ENCODE results near the gene DOP1A. TPM values are rescaled to one million over a fixed set of nuclear protein-coding genes. Genes with fewer than 3 reads are reported as not detected.
A peak's percentile ranks its signal among the peaks of the same experiment; 100 is the strongest.

Gene DOP1A
- 20.0 TPM for total RNA-seq (ENCODE audit: unreplicated experiment)
- long read RNA-seq, partial matches to known transcripts: 1 of 1 reads
- long read RNA-seq, other reads (novel, unspliced or antisense): 0 of 1 reads

- no peaks in the 10 kb centered on the region for H3K9me3 Mint-ChIP-seq (ENCODE audit: unreplicated experiment)
- no peaks in the 10 kb centered on the region for H3K36me3 Mint-ChIP-seq (ENCODE audit: low read depth, unreplicated experiment)
- peak; percentile 98 for DNase-seq (ENCODE audit: low spot score)
- peak; percentile 96 for TF ChIP-seq CTCF (IDR thresholded peaks at IDR 0.05; ENCODE audit: unreplicated experiment)
- H3K4me3 Mint-ChIP-seq (ENCODE audit: unreplicated experiment): peak within 1 kb of the TSS; percentile 94
- peaks cover 5% of the 10 kb centered on the region for H3K27me3 Mint-ChIP-seq (ENCODE audit: unreplicated experiment)
- H3K27ac Mint-ChIP-seq (ENCODE audit: unreplicated experiment): peak within 1 kb of the TSS; percentile 75
- H3K4me1 Mint-ChIP-seq (ENCODE audit: unreplicated experiment): peaks cover 21% of the 10 kb centered on the region
Observed at GRCh38 chr6:83067448-83068439, at the start of gene DOP1A. DOP1A (plus strand) TSS chr6:83067671; CDS start chr6:83096978, 29,307 bp downstream.

- TF ChIP-seq CTCF (IDR thresholded peaks at IDR 0.05; ENCODE audit: unreplicated experiment): no peak
- H3K9me3 Mint-ChIP-seq (ENCODE audit: unreplicated experiment): peaks cover 5% of the 10 kb centered on the region
- DNase-seq (ENCODE audit: low spot score): no peak
- H3K27me3 Mint-ChIP-seq (ENCODE audit: unreplicated experiment): peaks cover 5% of the 10 kb centered on the region
- H3K4me1 Mint-ChIP-seq (ENCODE audit: unreplicated experiment): peaks cover 6% of the 10 kb centered on the region
- peaks cover 18% of the 10 kb centered on the region for H3K36me3 Mint-ChIP-seq (ENCODE audit: low read depth, unreplicated experiment)
- H3K27ac Mint-ChIP-seq (ENCODE audit: unreplicated experiment): no peak overlapping the region
- no peak overlapping the region for H3K4me3 Mint-ChIP-seq (ENCODE audit: unreplicated experiment)
Observed at GRCh38 chr6:83019741-83020140, 47.7 kb upstream of the DOP1A start.

GRCh38 chr6:83031689-83032088 is 35.8 kb upstream of the DOP1A start:
- H3K4me1 Mint-ChIP-seq (ENCODE audit: unreplicated experiment): no peaks in the 10 kb centered on the region

GRCh38 chr6:83038246-83038645 is 29.2 kb upstream of the DOP1A start:
- H3K36me3 Mint-ChIP-seq (ENCODE audit: low read depth, unreplicated experiment): peaks cover 21% of the 10 kb centered on the region
- no peaks in the 10 kb centered on the region for H3K27me3 Mint-ChIP-seq (ENCODE audit: unreplicated experiment)
- no peak overlapping the region for H3K4me3 Mint-ChIP-seq (ENCODE audit: unreplicated experiment)
- DNase-seq (ENCODE audit: low spot score): no peak
- no peaks in the 10 kb centered on the region for H3K4me1 Mint-ChIP-seq (ENCODE audit: unreplicated experiment)
- no peak overlapping the region for H3K27ac Mint-ChIP-seq (ENCODE audit: unreplicated experiment)
- TF ChIP-seq CTCF (IDR thresholded peaks at IDR 0.05; ENCODE audit: unreplicated experiment): no peak
- no peaks in the 10 kb centered on the region for H3K9me3 Mint-ChIP-seq (ENCODE audit: unreplicated experiment)

More at GRCh38 chr6:83031689-83032088, 35.8 kb upstream of the DOP1A start:
- Mint-ChIP-seq H3K9me3 (ENCODE audit: unreplicated experiment) (peaks cover 6% of the 10 kb centered on the region), H3K36me3 (ENCODE audit: low read depth, unreplicated experiment) (peaks cover 49% of the 10 kb centered on the region), H3K27ac (ENCODE audit: unreplicated experiment) (no peak overlapping the region), H3K27me3 (ENCODE audit: unreplicated experiment) (peaks cover 2% of the 10 kb centered on the region), H3K4me3 (ENCODE audit: unreplicated experiment) (peak overlapping the region; percentile 35)
- TF ChIP-seq CTCF (IDR thresholded peaks at IDR 0.05; ENCODE audit: unreplicated experiment): no peak
- DNase-seq (ENCODE audit: low spot score): no peak
